Heart left ventricle (tissue), 16 donors: Measurements from ENCODE around the gene GPRC5D. TPM values are rescaled to one million over a fixed set of nuclear protein-coding genes. Genes with fewer than 3 reads are reported as not detected.

ENCODE experiments used
- ATAC-seq, 4 donors: fragments of 200-7000 bp; cut with Tn5 transposase; one replicate each; pipeline ENCODE4 v1.9.1; 2020 to 2022; ENCODE audit warnings: moderate library complexity in 4 of 4, mild to moderate bottlenecking in 3 of 4, moderate number of reproducible peaks in 1 of 4
- DNase-seq, 5 donors: peaks; one replicate each; pipeline ENCODE4 v3.0.0-alpha.2; 2020
- H3K27ac ChIP-seq, 12 donors: fragments of 200-600 bp; sonication (generic) in 4 of 12; one replicate each; pipeline versions ENCODE4 v1.5.0 to v1.8.0; 2016 to 2022; ENCODE audit warnings: mild to moderate bottlenecking in 2 of 12
- H3K27me3 ChIP-seq, 9 donors: fragments of 200-600 bp; sonication (generic) in 2 of 9; one replicate each; pipeline versions ENCODE4 v1.5.1 to v1.8.0; 2016 to 2022; ENCODE audit warnings: mild to moderate bottlenecking in 3 of 9
- H3K36me3 ChIP-seq, 9 donors: fragments of 200-600 bp; sonication (generic) in 2 of 9; one replicate each; pipeline versions ENCODE4 v1.5.0 to v1.8.0; 2018 to 2022; ENCODE audit warnings: mild to moderate bottlenecking in 2 of 9
- H3K4me1 ChIP-seq, 12 donors: fragments of 200-600 bp; sonication (generic) in 4 of 12; one replicate each; pipeline versions ENCODE4 v1.5.0 to v1.8.0; 2016 to 2022; ENCODE audit warnings: mild to moderate bottlenecking in 3 of 12
- H3K4me3 ChIP-seq, 12 donors: fragments of 200-600 bp; sonication (generic) in 4 of 12; one replicate each; pipeline versions ENCODE4 v1.5.0 to v1.8.0; 2017 to 2022; ENCODE audit warnings: mild to moderate bottlenecking in 9 of 12, moderate library complexity in 4 of 12
- H3K9me3 ChIP-seq, 12 donors: fragments of 200-600 bp; sonication (generic) in 4 of 12; one replicate each; pipeline versions ENCODE4 v1.5.0 to v1.8.0; 2016 to 2022; ENCODE audit warnings: mild to moderate bottlenecking in 1 of 12
- POLR2A ChIP-seq, 2 donors: fragments of 450-650 bp; IDR thresholded peaks; one replicate each; pipeline ENCODE4 v1.6.1; 2017; ENCODE audit warnings: antibody characterized with exemption in 2 of 2, mild to moderate bottlenecking in 2 of 2, moderate library complexity in 2 of 2
- WGBS, 4 donors: extraction: QIAGEN DNeasy Blood & Tissue Kit in 2 of 4; methylation state at CpG; one replicate each; pipeline versions ENCODE4 v1.1.5 to v1.1.7; 2013 to 2018; 5-methylcytosine and 5-hydroxymethylcytosine counted together
- intact Hi-C, 10 donors: fragments of 100-400 bp; cut with DNase I; formaldehyde crosslinking; loops; one replicate each; pipeline versions ENCODE4 v1.11.1 to v1.14.2; 2022
- polyA plus RNA-seq, 2 donors: library from polyadenylated mRNA; stranded (reverse); fragments of 200-250 nt; gene quantifications; one replicate each; pipeline ENCODE4 v1.2.3, GENCODE V29; 2013
- total RNA-seq, 9 donors: library from RNA; depleted of rRNA in 2 of 9; stranded (reverse); fragments of >200 nt in 2 of 9; fragmentation: NEBNext Ultra II Directional in 3 of 9; extraction: Animal tissue kit (Norgen Biotek cat#: 25700) in 3 of 9; gene quantifications; one replicate each; pipeline versions ENCODE4 v1.1.0 to v1.2.4, GENCODE V29; 2016 to 2023
- TF ChIP-seq, protein P1 (sequence below), 12 donors: fragments of 200-600 bp; sonication (generic) in 4 of 12; IDR thresholded peaks; one replicate each; pipeline versions ENCODE4 v1.5.0 to v1.8.0; 2018 to 2022; ENCODE audit warnings: antibody characterized with exemption in 12 of 12, mild to moderate bottlenecking in 5 of 12
- donor health status: ischemic (EF 13 %, LVEDD 7.1; RV severe dilation, severe dysfunction).
- donor health status: healthy with polysubstance abuse.
- donor health status: DM: no; HTN: yes; CAD: no.
- donor health status: DM: no; HTN: no; CAD: no.
- donor health status: ischemic (EF 25% LVEDD 6.9; RV normal size, moderate dysfunction).
- donor health status: ischemic (EF 25% LVEDD 5.7; RV mildly dilated, moderate dysfunction).
- donor health status: healthy.
- donor health status: DM: yes; HTN: yes; CAD: no.
- donor health status: ischemic (EF 35%, LVEDD 5.7; RV mildly dilated, moderate dysfunction).
- donor health status: nonischemic (EF 11% LVEDD 7.7; RV severe dilation, severe dysfunction).
- donor health status: DM: yes; HTN: yes; CAD: no.
- donor health status: PGD.
- donor health status: ischemic (EF 29% LVEDD 5.4; RV normal size, mild dysfunction).
- donor health status: nonischemic (EF 23%, LVEDD 6.1; RV moderate dilation, normal function).

The GPRC5D gene
- total and polyA plus RNA-seq, 11 donors = 0.11 TPM; not detected in 10

DNA sequence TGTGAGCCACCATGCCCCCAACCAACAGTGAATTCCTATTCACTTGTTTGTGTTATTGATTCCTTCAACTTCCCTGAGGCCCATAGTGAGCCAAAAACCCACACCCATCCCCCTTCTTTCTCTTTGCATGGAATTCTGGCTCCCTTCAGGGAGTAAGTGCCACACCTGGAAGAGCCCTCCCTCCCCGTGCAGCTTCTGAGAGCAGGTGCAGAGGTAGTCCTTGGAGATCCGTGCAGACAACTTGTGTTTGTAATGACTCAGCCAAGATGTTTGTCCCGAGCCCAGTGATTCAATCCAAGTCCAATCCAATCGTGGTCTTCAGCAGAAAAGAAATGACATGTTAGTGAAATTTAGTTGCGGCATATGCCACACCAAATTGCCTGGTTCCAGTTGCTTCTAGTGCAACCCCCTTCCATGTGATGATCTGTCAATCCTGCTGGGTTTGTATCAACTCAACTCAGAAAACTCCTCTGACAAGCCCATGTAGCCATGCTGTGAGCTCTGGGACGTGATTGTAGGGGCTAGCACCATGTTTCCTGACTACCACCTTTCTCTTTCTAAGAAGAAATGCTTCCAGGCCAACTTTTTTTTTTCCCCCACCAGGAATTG is 33.1 kb downstream of the GPRC5D start:
- no peak for ATAC-seq
- TF ChIP-seq, protein P1, sequence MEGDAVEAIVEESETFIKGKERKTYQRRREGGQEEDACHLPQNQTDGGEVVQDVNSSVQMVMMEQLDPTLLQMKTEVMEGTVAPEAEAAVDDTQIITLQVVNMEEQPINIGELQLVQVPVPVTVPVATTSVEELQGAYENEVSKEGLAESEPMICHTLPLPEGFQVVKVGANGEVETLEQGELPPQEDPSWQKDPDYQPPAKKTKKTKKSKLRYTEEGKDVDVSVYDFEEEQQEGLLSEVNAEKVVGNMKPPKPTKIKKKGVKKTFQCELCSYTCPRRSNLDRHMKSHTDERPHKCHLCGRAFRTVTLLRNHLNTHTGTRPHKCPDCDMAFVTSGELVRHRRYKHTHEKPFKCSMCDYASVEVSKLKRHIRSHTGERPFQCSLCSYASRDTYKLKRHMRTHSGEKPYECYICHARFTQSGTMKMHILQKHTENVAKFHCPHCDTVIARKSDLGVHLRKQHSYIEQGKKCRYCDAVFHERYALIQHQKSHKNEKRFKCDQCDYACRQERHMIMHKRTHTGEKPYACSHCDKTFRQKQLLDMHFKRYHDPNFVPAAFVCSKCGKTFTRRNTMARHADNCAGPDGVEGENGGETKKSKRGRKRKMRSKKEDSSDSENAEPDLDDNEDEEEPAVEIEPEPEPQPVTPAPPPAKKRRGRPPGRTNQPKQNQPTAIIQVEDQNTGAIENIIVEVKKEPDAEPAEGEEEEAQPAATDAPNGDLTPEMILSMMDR (IDR thresholded peaks at IDR 0.05) = no peak
- TF ChIP-seq POLR2A (IDR thresholded peaks at IDR 0.05) = no peak
- no peak overlapping the region for H3K4me3 ChIP-seq
- H3K36me3 ChIP-seq = no peaks in the 10 kb centered on the region
- H3K27me3 ChIP-seq = no peaks in the 10 kb centered on the region
- no peak for DNase-seq
- H3K27ac ChIP-seq = no peak overlapping the region
- intact Hi-C loops = loop anchor here (5.0 to 10.0 kb wide), 10 partner anchors 63 to 1246 kb away; no protein-coding TSS in a partner anchor
- H3K4me1 ChIP-seq = peaks cover 0 to 14% (median 9%) of the 10 kb centered on the region in 12 donors
- 73 to 84% (median 78%) methylated on average over 6 of the region's 6 CpGs for WGBS, 4 donors
- no peaks in the 10 kb centered on the region for H3K9me3 ChIP-seq

DNA sequence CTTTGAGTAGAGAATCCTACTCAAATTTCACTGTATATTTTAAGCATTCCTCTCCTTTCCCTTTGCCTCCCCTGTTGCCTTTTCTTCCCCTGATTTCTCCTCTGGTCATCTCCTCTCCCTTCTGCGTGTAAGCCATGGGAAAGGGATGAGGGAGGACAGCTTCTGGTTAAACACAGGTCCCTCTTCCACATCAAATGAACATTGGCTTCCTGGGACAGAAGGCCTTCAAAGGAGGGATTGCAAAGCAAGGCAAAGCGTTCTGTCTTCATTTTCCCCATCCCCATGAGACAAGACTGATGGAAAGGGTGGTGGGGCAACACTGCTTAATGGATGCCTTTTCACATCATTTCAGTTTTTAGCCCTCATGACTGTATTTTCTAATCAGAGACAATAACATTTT is 34.5 kb downstream of the GPRC5D start:
- no peak overlapping the region for H3K4me3 ChIP-seq
- intact Hi-C loops = loop anchor here (2.0 to 10.0 kb wide), 13 partner anchors 65 to 1247 kb away; no protein-coding TSS in a partner anchor
- H3K9me3 ChIP-seq = no peaks in the 10 kb centered on the region
- peaks cover 0 to 14% (median 9%) of the 10 kb centered on the region in 12 donors for H3K4me1 ChIP-seq
- no peaks in the 10 kb centered on the region for H3K27me3 ChIP-seq
- 94 to 99% (median 98%) methylated on average over 2 of the region's 2 CpGs for WGBS, 4 donors
- no peak for DNase-seq
- no peak overlapping the region for H3K27ac ChIP-seq
- ATAC-seq = no peak
- no peaks in the 10 kb centered on the region for H3K36me3 ChIP-seq
- TF ChIP-seq, protein P1 (IDR thresholded peaks at IDR 0.05) = no peak
- TF ChIP-seq POLR2A (IDR thresholded peaks at IDR 0.05) = no peak

DNA sequence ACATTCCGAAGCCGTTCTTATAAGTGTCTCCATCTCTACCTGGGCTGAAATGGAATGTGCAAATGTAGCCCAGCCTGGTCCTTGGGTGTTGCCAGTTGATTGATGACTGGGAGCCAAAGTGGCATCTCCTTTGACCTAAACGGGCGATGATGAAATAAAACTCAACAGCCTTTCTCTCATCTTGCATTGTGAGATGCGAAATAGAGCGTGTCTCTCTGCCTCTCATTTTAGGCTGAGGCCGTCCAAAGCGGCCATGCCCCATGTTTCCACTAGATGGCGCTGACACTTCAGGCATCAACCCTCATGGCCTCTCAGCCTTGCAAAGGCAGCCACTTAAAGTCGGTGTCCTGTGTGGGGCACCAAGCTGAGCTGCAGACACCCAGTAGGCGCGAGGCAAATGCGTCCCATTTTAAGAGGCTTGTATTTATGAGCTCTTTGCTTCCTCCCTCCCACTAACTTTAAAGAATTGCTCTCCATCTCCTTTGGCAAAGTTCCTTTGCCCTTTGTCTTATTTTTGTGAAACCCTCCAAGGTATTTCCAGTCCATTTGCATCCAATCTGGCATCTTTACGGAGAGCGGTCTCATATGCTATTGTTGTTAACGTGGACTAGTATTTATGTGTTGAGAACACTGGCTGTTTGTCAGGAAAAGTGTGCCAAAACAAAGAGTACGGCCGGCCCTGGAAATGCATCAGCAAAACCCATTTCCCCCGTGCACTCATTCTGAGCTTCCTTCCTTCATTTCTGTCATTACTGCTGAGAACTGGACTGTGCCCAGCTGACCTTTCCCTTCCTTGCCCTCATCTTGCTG is 35.6 kb downstream of the GPRC5D start:
- H3K36me3 ChIP-seq = no peaks in the 10 kb centered on the region
- DNase-seq (peak; percentile 75 to 88 (median 84)), ATAC-seq (peak; percentile 86 to 98 (median 96))
- H3K27ac ChIP-seq = peak overlapping the region in 6 of 12 donors; percentile 5 to 46 (median 34)
- no peak for TF ChIP-seq POLR2A (IDR thresholded peaks at IDR 0.05)
- TF ChIP-seq, protein P1 (IDR thresholded peaks at IDR 0.05) = peak; percentile 96 to 99 (median 98)
- 22 to 30% (median 26%) methylated on average over 19 of the region's 19 CpGs for WGBS, 4 donors
- intact Hi-C loops = loop anchor here (1.0 to 10.0 kb wide), 14 partner anchors 66 to 1248 kb away; no protein-coding TSS in a partner anchor
- peaks cover 0 to 14% (median 7%) of the 10 kb centered on the region in 12 donors for H3K4me1 ChIP-seq
- H3K9me3 ChIP-seq = no peaks in the 10 kb centered on the region
- peak overlapping the region in 4 of 12 donors; percentile 10 to 23 (median 16) for H3K4me3 ChIP-seq
- H3K27me3 ChIP-seq = no peaks in the 10 kb centered on the region

DNA sequence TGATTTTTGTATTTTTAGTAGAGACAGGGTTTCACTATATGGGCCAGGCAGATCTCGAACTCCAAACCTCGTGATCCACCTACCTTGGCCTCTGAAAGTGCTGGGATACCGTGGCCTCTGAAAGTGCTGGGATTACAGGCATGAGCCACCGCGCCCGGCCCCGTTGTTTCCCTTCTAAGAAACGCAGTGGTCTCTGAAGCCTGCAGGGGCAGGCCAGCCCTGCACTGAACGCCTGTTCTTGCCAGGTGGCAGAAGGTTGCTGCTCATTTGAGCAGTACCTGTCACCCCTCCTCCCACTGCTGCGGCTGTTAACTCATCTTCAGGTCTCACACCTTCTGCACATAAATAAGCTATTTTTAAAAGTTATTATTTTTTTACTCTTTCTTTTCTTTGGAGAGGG is 36.3 kb downstream of the GPRC5D start:
- intact Hi-C loops = loop anchor here (1.0 to 10.0 kb wide), 14 partner anchors 67 to 1249 kb away; no protein-coding TSS in a partner anchor

More for the DNA sequence above, 36.3 kb downstream of the GPRC5D start:
- H3K9me3 ChIP-seq = no peaks in the 10 kb centered on the region
- 78 to 84% (median 82%) methylated on average over 10 of the region's 10 CpGs for WGBS, 4 donors
- ATAC-seq (no peak), DNase-seq (no peak)
- peaks cover 0 to 14% (median 7%) of the 10 kb centered on the region in 12 donors for H3K4me1 ChIP-seq
- TF ChIP-seq, protein P1 (IDR thresholded peaks at IDR 0.05) = no peak
- TF ChIP-seq POLR2A (IDR thresholded peaks at IDR 0.05) = no peak
- H3K36me3 ChIP-seq = no peaks in the 10 kb centered on the region
- peak overlapping the region in 1 of 12 donors; percentile 46 for H3K27ac ChIP-seq
- H3K27me3 ChIP-seq = no peaks in the 10 kb centered on the region
- H3K4me3 ChIP-seq = no peak overlapping the region
